AG10803 (cell line): ENCODE data around the gene DDAH1.

Experiments used
- DNase-seq: peaks from one replicate; pipeline ENCODE4 v3.0.0; 2010; ENCODE audit warnings: low read depth
- H3K4me3 ChIP-seq: 2 replicates; pipeline ENCODE4 v1.5.1; 2011; ENCODE audit warnings: mild to moderate bottlenecking, low read length, control low read depth
- CTCF ChIP-seq: conservative IDR thresholded peaks from 2 replicates; pipeline ENCODE4 v1.5.1; 2011; ENCODE audit warnings: mild to moderate bottlenecking, low read length, control low read depth, inconsistent platforms

The DDAH1 gene

GRCh38 chr1:85372683-85373377, 92.1 kb downstream of the DDAH1 start:
- peak; percentile 91 for DNase-seq
- no peak overlapping the region for H3K4me3 ChIP-seq
- no peak for TF ChIP-seq CTCF

- no peak overlapping the region for H3K4me3 ChIP-seq
- DNase-seq = no peak
- TF ChIP-seq CTCF = no peak
Measured at GRCh38 chr1:85371021-85371420, 93.9 kb downstream of the DDAH1 start.

GRCh38 chr1:85368073-85368770, 96.7 kb downstream of the DDAH1 start:
- no peak overlapping the region for H3K4me3 ChIP-seq
- DNase-seq = no peak
- TF ChIP-seq CTCF = no peak

GRCh38 chr1:85366391-85367170, 98.4 kb downstream of the DDAH1 start:
- DNase-seq = peak; percentile 89
- no peak overlapping the region for H3K4me3 ChIP-seq
- no peak for TF ChIP-seq CTCF

GRCh38 chr1:85365851-85366250, 99.1 kb downstream of the DDAH1 start:
- TF ChIP-seq CTCF = no peak

GRCh38 chr1:85363521-85363920, 101.4 kb downstream of the DDAH1 start:
- DNase-seq = peak; percentile 67
- TF ChIP-seq CTCF = no peak
- H3K4me3 ChIP-seq = no peak overlapping the region

More at GRCh38 chr1:85365851-85366250, 99.1 kb downstream of the DDAH1 start:
- no peak overlapping the region for H3K4me3 ChIP-seq
- no peak for DNase-seq
